Urinary bladder (tissue), 4 donors: ENCODE results near the gene CLBA1. TPM values are rescaled to one million over a fixed set of nuclear protein-coding genes. Genes with fewer than 3 reads are reported as not detected.

Source experiments
- DNase-seq: peaks from one replicate; pipeline ENCODE4 v3.0.0-alpha.2; 2015; ENCODE audit errors: extremely low spot score
- H3K27ac ChIP-seq: one replicate; pipeline ENCODE4 v1.5.1; 2013; ENCODE audit warnings: low read depth, mild to moderate bottlenecking, moderate library complexity
- H3K36me3 ChIP-seq: one replicate; pipeline ENCODE4 v1.6.1; 2013; ENCODE audit warnings: mild to moderate bottlenecking, moderate library complexity; ENCODE audit not compliant: insufficient read depth
- H3K4me1 ChIP-seq: one replicate; pipeline ENCODE4 v1.6.1; 2013; ENCODE audit warnings: mild to moderate bottlenecking, moderate library complexity; ENCODE audit not compliant: insufficient read depth
- H3K4me3 ChIP-seq: one replicate; pipeline ENCODE4 v1.5.1; 2013; ENCODE audit warnings: low read depth, low read length
- WGBS: extraction: QIAGEN DNeasy Blood & Tissue Kit; methylation state at CpG from one replicate; pipeline ENCODE4 v1.1.7; 2013; 5-methylcytosine and 5-hydroxymethylcytosine counted together
- polyA plus RNA-seq: library from polyadenylated mRNA; stranded (reverse); fragments of 200-250 nt; gene quantifications from one replicate; pipeline ENCODE4 v1.2.3, GENCODE V29; 2013
- total RNA-seq: library from RNA; depleted of rRNA; stranded (reverse); fragments of >200 nt; gene quantifications from one replicate; pipeline ENCODE4 v1.2.3, GENCODE V29; 2014
- donor health status: healthy with polysubstance abuse.
- donor health status: healthy.

CLBA1 gene
- total and polyA plus RNA-seq, 2 donors: 4.7 to 10.1 TPM

DNA sequence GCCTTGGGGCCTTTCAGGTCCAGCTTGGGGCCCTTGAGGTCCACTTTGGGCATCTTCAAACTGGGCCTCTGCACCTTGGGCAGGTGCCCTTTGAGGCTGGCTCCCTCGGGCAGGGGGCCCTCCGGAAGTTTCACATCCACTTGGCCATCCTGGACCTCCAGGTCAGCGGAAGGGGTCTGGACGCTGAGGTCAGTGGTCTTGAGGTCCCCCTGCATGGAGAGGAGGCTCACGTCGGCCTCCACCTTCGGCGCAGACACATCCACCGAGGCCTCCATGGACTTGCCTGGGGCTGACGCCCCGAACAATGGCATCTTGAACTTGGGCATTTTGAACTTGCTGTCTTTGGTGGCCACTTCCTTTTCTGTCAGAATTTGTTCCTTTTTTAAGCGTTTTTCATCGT lies 32.5 kb upstream of the CLBA1 start:
- H3K4me3 ChIP-seq: no peak overlapping the region
- no peak for DNase-seq
- H3K4me1 ChIP-seq: no peaks in the 10 kb centered on the region
- 89% methylated on average over 13 of the region's 13 CpGs for WGBS
- no peak overlapping the region for H3K27ac ChIP-seq
- no peaks in the 10 kb centered on the region for H3K36me3 ChIP-seq

- Histone ChIP-seq H3K36me3 (no peaks in the 10 kb centered on the region), H3K4me3 (no peak overlapping the region), H3K27ac (no peak overlapping the region), H3K4me1 (no peaks in the 10 kb centered on the region)
- WGBS: 88% methylated on average over 26 of the region's 26 CpGs
- no peak for DNase-seq
These were observed 31.5 kb upstream of the CLBA1 start for GRCh38 chr14:104953896-104954656.

DNA sequence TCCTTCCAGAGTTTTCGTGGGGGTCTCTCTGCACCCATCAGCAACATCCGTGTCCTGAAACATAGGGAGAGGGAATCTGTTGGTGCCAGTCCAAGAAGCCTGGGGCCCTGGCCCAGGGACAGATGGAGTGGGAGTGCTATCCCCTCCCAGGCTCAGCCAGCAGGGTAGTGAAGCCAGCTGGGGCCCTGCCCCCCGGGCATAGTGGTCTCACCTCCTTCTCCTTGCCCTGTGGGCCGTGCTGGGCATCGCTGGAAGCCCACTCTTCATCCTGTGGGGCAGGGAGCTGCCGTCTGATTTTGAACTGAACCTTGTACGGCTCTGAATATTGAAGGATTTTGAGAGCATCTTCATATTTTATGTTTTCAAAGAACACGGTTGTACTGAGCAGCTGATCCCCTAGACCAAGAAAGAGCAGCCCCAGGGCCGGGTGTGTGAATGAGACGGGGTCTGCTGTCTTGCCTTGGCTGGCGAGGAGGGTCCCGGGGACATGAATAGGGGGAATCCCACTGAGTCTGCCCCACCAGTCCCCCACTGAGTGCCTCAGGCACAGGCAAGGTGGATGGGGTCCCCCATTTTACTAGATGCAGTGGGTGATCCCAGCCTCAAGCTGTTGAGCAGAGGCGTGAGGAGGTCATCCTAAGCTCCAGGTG lies 30.7 kb upstream of the CLBA1 start:
- Histone ChIP-seq H3K27ac (no peak overlapping the region), H3K36me3 (no peaks in the 10 kb centered on the region), H3K4me1 (no peaks in the 10 kb centered on the region), H3K4me3 (no peak overlapping the region)
- no peak for DNase-seq
- 84% methylated on average over 13 of the region's 13 CpGs for WGBS

GRCh38 chr14:104955396-104955770 lies 30.2 kb upstream of the CLBA1 start:
- 96% methylated on average over 3 of the region's 3 CpGs for WGBS
- no peak for DNase-seq
- no peaks in the 10 kb centered on the region for H3K36me3 ChIP-seq
- no peak overlapping the region for H3K4me3 ChIP-seq
- H3K4me1 ChIP-seq: no peaks in the 10 kb centered on the region
- no peak overlapping the region for H3K27ac ChIP-seq

DNA sequence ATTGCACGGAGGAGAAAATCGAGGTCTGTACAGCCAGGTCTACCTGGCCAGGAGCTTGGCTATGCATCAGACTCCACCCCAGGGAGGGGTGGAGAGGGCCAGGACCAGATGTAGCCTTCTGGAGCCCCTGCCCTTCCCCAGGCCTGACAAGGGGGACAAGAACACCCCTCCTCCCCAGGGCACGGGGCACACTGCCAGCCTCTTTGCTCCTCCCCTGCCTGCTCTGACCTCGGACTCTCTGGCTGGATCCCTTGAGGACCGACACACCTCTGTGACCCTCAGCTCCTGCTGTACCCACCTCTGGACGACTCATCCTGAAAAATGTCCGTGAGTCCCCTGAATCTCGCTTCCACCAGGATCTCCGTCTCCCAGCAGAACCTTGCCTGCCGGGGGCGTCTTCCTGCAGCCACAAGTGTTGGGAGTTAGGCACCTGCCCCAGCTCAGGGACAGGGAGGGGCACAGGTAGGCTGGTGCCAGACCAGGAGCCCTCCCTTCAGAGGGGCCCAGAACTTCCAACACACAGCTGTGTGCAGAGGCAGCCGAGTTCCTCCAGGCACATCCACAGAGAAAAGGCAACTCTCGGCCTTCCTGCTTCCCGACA lies 29.2 kb upstream of the CLBA1 start:
- 85% methylated on average over 14 of the region's 14 CpGs for WGBS
- DNase-seq: no peak
- Histone ChIP-seq H3K27ac (no peak overlapping the region), H3K4me1 (no peaks in the 10 kb centered on the region), H3K36me3 (no peaks in the 10 kb centered on the region), H3K4me3 (no peak overlapping the region)

DNA sequence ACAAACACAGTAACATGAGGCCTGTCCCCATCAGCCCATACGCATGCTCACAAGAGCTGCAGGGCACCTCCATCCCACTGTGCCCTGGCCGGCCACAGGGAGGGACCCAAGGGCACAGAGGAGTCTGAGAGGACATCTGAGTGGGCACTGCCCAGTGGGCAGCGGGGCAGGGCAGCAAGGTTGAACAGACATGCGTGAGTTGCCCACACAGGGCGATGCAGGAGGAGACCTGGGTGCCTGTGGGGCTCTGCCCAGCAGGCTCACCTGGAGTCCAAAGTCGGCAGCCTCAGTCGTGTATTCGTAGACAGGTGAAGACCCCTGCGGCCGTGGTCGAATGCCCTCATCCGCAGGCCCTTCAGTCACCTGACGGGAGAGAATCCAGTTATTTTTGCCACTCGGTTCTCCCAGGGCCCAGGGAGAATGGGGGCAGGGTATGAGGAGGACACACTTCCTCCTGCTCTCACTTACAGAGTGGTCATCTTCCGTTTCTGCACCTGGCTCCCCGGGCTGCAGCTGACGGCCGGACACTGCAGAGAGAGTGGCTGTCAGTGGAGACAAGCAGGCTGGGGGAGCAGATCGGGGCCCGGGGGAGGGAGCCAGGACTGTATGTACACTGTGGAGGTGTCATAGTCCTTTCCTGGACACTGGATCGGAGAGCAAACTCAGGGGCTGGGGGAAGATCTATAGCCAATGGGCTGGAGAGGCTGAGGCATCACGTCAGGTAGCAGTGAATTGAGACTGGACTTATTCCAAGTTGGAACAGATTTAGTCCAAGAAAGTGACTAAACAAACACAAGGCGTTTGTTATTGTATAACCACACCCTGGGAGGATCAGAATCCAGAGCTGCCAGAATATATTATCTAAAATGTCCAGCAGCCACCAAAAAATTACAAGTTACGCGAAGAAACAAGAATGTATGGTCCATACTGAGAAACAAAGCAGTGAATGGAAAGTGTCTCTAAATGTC lies 28.2 kb upstream of the CLBA1 start:
- Histone ChIP-seq H3K36me3 (no peaks in the 10 kb centered on the region), H3K4me3 (no peak overlapping the region), H3K4me1 (no peaks in the 10 kb centered on the region), H3K27ac (no peak overlapping the region)
- WGBS: 76% methylated on average over 25 of the region's 25 CpGs
- no peak for DNase-seq

DNA sequence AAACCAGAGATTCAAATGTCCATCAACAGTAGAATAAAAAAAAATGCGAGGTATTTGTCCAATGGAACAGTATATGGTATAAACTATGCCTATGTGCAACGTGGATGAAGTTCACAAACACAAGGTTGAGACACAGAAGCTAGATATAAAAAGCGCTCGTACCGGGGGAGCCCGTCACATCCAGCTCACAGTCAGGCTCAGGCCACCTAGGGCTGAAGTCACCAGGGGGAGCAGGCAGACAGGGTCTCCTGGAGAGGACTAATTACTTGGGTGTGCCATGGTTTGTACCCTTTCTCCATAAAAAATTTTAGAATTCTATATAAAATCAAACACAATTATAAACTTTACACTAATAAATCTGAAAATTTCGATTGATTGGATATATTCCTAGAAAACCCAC lies 21.0 kb upstream of the CLBA1 start:
- no peak for DNase-seq
- no peak overlapping the region for H3K27ac ChIP-seq
- H3K4me3 ChIP-seq: no peak overlapping the region
- peaks cover 3% of the 10 kb centered on the region for H3K4me1 ChIP-seq
- no peaks in the 10 kb centered on the region for H3K36me3 ChIP-seq
- WGBS: 89% methylated on average over 7 of the region's 7 CpGs

DNA sequence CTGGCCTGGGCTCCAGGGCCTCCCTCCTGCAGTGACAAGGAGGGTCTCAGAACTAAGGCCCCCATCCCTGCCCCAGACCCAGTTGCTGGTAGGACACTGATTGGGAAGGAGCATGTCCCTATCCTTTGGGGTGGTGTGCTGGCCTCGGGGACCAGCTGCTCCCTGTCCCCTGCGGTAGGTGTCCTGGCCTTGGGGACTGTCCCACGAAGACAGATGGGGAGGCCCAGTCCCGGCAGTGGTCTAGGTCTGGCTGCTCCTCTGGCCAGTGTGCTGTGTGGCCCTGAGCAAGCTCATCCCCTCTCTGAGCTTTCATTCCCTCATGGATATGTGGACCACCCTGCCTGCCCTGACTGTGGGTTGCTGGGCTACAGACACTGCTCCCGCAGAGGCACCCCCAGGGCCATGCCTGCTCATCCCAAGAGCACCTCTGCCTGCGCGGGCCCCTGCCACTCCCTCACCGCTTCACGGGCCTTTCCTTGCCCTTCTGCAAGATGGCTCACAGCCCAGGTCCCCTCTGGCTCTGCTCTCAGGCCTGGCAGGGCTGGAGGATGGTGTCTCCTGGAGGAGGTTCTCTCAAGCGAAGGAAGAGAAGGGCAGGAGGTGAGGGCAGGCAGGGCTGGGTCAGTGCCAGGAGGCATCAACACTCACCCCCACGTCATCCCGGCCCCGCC lies 19.9 kb upstream of the CLBA1 start:
- DNase-seq: no peak
- Histone ChIP-seq H3K36me3 (no peaks in the 10 kb centered on the region), H3K27ac (no peak overlapping the region), H3K4me3 (no peak overlapping the region), H3K4me1 (peaks cover 3% of the 10 kb centered on the region)
- WGBS: 76% methylated on average over 13 of the region's 13 CpGs

GRCh38 chr14:104966261-104966865 lies 19.2 kb upstream of the CLBA1 start:
- Histone ChIP-seq H3K4me3 (no peak overlapping the region), H3K4me1 (peaks cover 3% of the 10 kb centered on the region), H3K27ac (no peak overlapping the region), H3K36me3 (no peaks in the 10 kb centered on the region)
- WGBS: 84% methylated on average over 9 of the region's 9 CpGs
- no peak for DNase-seq

DNA sequence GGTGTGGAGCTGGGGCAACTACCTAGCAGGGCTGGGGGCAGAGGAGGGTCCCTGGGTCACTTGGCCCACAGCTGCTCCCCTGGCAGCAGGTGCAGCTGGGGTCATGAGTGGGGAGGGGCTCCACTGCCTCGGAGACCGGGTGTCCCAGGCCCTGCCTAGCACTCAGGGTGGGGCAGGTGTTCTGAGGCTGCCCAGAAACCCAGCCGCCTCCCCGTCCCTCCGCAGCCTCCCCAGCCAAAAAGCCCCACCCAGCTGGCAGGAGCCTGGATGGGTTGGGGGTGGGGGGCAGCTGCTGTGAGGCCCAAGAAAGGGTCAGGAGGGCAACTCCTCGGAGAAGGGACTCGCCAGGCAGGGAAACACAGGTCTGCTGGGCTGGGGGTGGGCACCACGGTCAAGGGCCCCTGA lies 18.6 kb upstream of the CLBA1 start:
- Histone ChIP-seq H3K27ac (peak overlapping the region; percentile 19), H3K4me1 (peaks cover 3% of the 10 kb centered on the region), H3K4me3 (no peak overlapping the region), H3K36me3 (no peaks in the 10 kb centered on the region)
- no peak for DNase-seq
- 19% methylated on average over 8 of the region's 8 CpGs for WGBS

GRCh38 chr14:104967386-104968152 lies 18.0 kb upstream of the CLBA1 start:
- peak overlapping the region; percentile 16 for H3K4me3 ChIP-seq
- H3K36me3 ChIP-seq: no peaks in the 10 kb centered on the region
- under 1% methylated on average over 36 of the region's 36 CpGs for WGBS
- peak overlapping the region; percentile 66 for H3K27ac ChIP-seq
- H3K4me1 ChIP-seq: peaks cover 3% of the 10 kb centered on the region
- DNase-seq: no peak

- WGBS: 4% methylated on average over 12 of the region's 12 CpGs
- Histone ChIP-seq H3K4me1 (peaks cover 3% of the 10 kb centered on the region), H3K36me3 (no peaks in the 10 kb centered on the region), H3K4me3 (peak overlapping the region; percentile 16), H3K27ac (peak overlapping the region; percentile 66)
- DNase-seq: no peak
These were observed 17.4 kb upstream of the CLBA1 start for GRCh38 chr14:104968153-104968527.
